ENCODE results near the gene PRMT9. TPM values are rescaled to one million over a fixed set of nuclear protein-coding genes. Genes with fewer than 3 reads are reported as not detected.
A peak's percentile ranks its signal among the peaks of the same experiment; 100 is the strongest.

Gene PRMT9
- total RNA-seq, 1 experiment from 2014 or later, result 10.5 TPM

DNA sequence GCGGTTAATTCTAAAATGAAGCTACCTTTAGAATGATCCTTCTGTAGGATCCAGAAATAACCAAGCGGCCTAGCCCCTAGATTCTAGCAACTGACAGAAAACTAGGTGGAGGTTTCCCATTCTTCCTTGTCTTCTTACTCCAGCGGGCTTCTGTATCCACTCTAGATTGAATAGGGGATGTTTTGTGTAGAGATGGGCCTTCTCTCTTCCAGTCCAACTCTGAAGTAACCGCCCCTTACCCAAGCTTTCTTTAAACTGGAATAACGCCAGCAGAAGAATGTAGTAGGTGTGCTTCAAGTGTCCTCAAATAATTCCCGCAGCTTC is 67.2 kb downstream of the PRMT9 start:
- Histone ChIP-seq H2AFZ (ENCODE audit: low read length) (no peak overlapping the region), H2BK12ac (ENCODE audit: insufficient read length, low read depth, low read length) (no peak overlapping the region), H4K5ac (ENCODE audit: insufficient read length, low read depth, low read length) (no peak overlapping the region), H3K27ac (ENCODE audit: insufficient read length, low read depth, low read length) (no peak overlapping the region), H4K8ac (replicated peaks; ENCODE audit: insufficient read length, low read depth, low read length) (no peak overlapping the region), H2BK15ac (ENCODE audit: low read depth, low read length) (no peak overlapping the region), H2BK120ac (ENCODE audit: low read depth, low read length, poor library complexity, severe bottlenecking) (no peak overlapping the region), H3T11ph (ENCODE audit: low read length) (no peak overlapping the region), H3K4me2 (ENCODE audit: insufficient read depth, insufficient read length, low read length) (peak overlapping the region; percentile 98), H3K79me1 (ENCODE audit: insufficient read depth, low read depth, low read length, poor library complexity, severe bottlenecking) (no peaks in the 10 kb centered on the region), H4K20me1 (ENCODE audit: control insufficient read depth, insufficient read depth, insufficient read length) (no peaks in the 10 kb centered on the region), H3K4me1 (ENCODE audit: insufficient read depth, low read length) (no peaks in the 10 kb centered on the region), H2AK5ac (ENCODE audit: insufficient read length, low read length) (no peak overlapping the region), H3K4ac (ENCODE audit: low read depth, low read length) (no peak overlapping the region), H2BK5ac (ENCODE audit: insufficient read length, low read length) (no peak overlapping the region), H3K27me3 (ENCODE audit: insufficient read depth, low read length) (no peaks in the 10 kb centered on the region), H4K91ac (ENCODE audit: insufficient read length, low read depth, low read length) (no peak overlapping the region), H3K23me2 (ENCODE audit: insufficient read length, low read depth, low read length, poor library complexity, severe bottlenecking) (peaks cover 5% of the 10 kb centered on the region), H3K79me2 (ENCODE audit: insufficient read depth, low read length) (peaks cover 9% of the 10 kb centered on the region; the same call in 1 of the 2 replicates), H3K23ac (ENCODE audit: insufficient read length, low read depth, low read length) (no peak overlapping the region), H2BK20ac (ENCODE audit: low read depth, low read length, poor library complexity, severe bottlenecking) (no peak overlapping the region), H3K14ac (ENCODE audit: insufficient read depth, low read length) (no peak overlapping the region), H3K56ac (ENCODE audit: insufficient read length, low read depth, low read length) (no peak overlapping the region), H3K9ac (ENCODE audit: extremely low read depth, insufficient read length, low read length) (no peak overlapping the region), H3K18ac (ENCODE audit: insufficient read length, low read depth, low read length) (no peak overlapping the region), H3K9me3 (ENCODE audit: control insufficient read depth, low read depth, low read length) (no peaks in the 10 kb centered on the region)
- H3K27ac Mint-ChIP-seq, result peak overlapping the region; percentile 89 to 99 (median 99); a peak in 4 of 7 replicates
- DNase-seq, result no peak
- H3K4me3 Mint-ChIP-seq, result peak overlapping the region; percentile 92 to 97
- no CpG with 5 or more reads among the region's 6 CpGs for WGBS (ENCODE audit: extremely low coverage, insufficient read length, low lambda C conversion rate)
- H3K9me3 Mint-ChIP-seq, result no peaks in the 10 kb centered on the region
- peaks cover 7 to 17% (median 9%) of the 10 kb centered on the region in 3 experiments for H3K36me3 Mint-ChIP-seq (ENCODE audit: insufficient read depth in 1 of 3, low read depth in 3 of 3)
- H3K27me3 Mint-ChIP-seq (ENCODE audit: low read depth), result no peaks in the 10 kb centered on the region; the same call in 1 of the 2 replicates
- peaks cover 25% of the 10 kb centered on the region in 2 experiments for H3K4me1 Mint-ChIP-seq
- TF ChIP-seq, protein P1, sequence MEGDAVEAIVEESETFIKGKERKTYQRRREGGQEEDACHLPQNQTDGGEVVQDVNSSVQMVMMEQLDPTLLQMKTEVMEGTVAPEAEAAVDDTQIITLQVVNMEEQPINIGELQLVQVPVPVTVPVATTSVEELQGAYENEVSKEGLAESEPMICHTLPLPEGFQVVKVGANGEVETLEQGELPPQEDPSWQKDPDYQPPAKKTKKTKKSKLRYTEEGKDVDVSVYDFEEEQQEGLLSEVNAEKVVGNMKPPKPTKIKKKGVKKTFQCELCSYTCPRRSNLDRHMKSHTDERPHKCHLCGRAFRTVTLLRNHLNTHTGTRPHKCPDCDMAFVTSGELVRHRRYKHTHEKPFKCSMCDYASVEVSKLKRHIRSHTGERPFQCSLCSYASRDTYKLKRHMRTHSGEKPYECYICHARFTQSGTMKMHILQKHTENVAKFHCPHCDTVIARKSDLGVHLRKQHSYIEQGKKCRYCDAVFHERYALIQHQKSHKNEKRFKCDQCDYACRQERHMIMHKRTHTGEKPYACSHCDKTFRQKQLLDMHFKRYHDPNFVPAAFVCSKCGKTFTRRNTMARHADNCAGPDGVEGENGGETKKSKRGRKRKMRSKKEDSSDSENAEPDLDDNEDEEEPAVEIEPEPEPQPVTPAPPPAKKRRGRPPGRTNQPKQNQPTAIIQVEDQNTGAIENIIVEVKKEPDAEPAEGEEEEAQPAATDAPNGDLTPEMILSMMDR (conservative IDR thresholded peaks at IDR 0.05), result no peak

All from H9 (cell line).